HAP-1 (cell line): Measurements from ENCODE around the gene DGKG.

Source experiments
- DNase-seq, 2 experiments: peaks; one replicate each; pipeline ENCODE4 v3.0.0-alpha.2; 2016 to 2020; ENCODE audit warnings: low spot score in 2 of 2
- H3K27me3 ChIP-seq: fragments of 250-450 bp; sonication (Bioruptor Pico); 2 replicates; pipeline ENCODE4 v1.5.1; 2020; ENCODE audit warnings: low read depth, mild to moderate bottlenecking, moderate library complexity
- H3K36me3 ChIP-seq: fragments of 250-450 bp; sonication (Bioruptor Pico); replicated peaks from 2 replicates; pipeline ENCODE4 v1.5.1; 2020; ENCODE audit warnings: mild to moderate bottlenecking
- H3K4me1 ChIP-seq: fragments of 250-450 bp; sonication (Bioruptor Pico); 2 replicates; pipeline ENCODE4 v1.5.1; 2020; ENCODE audit warnings: mild to moderate bottlenecking
- H3K4me3 ChIP-seq: fragments of 250-450 bp; sonication (Bioruptor Pico); 2 replicates; pipeline ENCODE4 v1.5.1; 2020; ENCODE audit warnings: mild to moderate bottlenecking, moderate library complexity
- H3K9me3 ChIP-seq: fragments of 250-450 bp; sonication (Bioruptor Pico); 2 replicates; pipeline ENCODE4 v1.5.1; 2020; ENCODE audit warnings: mild to moderate bottlenecking, moderate library complexity
- in situ Hi-C: fragments of 300-500 bp; cut with MboI; formaldehyde crosslinking; loops from 3 replicates; pipeline ENCODE4 v1.14.3; 2020; ENCODE audit warnings: low sequenced_read_pairs, inconsistent platforms, mixed read lengths

DGKG gene

DNA sequence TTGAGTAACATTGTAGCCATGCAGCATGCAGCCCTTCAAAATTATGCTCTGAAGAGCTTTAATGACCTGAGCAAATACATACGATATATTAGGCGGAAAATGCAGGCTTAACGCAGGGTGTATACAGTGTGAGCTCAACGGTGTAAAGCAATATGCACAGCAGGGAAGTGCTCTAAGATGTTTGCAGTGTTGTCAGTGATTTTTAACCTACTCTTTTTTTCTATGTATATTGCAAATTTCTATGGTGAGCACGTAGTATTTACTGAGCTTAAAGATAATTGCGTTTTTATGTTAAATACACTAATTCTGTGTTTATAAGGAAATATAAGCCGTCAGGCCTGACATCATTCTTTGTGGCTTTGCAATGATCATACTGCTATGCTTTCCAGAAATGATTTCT is 42.1 kb downstream of the DGKG start:
- H3K9me3 ChIP-seq: no peaks in the 10 kb centered on the region
- in situ Hi-C loops: no loop called here
- H3K4me1 ChIP-seq: no peaks in the 10 kb centered on the region
- no peaks in the 10 kb centered on the region for H3K27me3 ChIP-seq
- no peak overlapping the region for H3K4me3 ChIP-seq
- no peaks in the 10 kb centered on the region for H3K36me3 ChIP-seq
- no peak for DNase-seq

DNA sequence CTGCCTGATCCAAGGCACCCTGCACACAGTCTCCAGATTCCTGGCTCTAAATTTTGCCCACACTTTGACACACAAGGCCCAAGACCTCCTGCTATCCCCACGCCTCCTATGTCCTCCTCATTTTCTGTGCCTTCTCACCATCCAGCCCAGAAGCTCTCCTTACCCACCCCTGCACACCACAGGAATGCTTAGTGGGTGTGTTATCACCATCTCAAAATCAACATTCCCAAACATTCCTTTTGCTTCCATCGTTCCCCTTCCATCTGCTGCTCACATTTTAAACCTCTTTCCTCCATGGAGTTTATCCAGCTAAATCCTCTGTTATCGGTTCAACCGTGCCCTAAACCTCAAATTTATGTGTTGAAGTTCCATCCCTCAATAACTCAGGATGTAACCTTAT is 43.9 kb downstream of the DGKG start:
- Histone ChIP-seq H3K27me3 (no peaks in the 10 kb centered on the region), H3K4me3 (no peak overlapping the region), H3K36me3 (no peaks in the 10 kb centered on the region), H3K4me1 (no peaks in the 10 kb centered on the region), H3K9me3 (no peaks in the 10 kb centered on the region)
- in situ Hi-C loops: no loop called here
- DNase-seq: no peak

DNA sequence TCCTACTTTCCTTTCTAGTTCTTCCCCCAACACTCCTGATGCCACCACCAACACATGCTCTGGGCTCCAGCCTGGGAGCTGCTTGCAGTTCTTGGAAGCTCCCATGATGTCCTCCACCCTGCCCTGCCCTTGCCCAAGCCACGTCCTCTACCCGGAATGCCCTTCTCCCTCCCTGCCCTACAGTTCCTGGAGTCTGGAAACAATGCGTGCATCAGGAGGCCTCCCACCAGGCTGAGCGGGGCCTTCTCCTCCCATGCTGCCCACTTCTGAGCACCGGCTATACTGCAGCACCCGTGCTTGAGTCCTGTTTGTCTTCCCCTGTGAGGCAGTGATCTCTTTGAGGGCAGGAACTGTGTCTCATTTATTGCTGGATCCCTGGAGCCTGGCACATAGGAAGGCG is 44.6 kb downstream of the DGKG start:
- H3K4me3 ChIP-seq: no peak overlapping the region
- in situ Hi-C loops: no loop called here
- H3K27me3 ChIP-seq: no peaks in the 10 kb centered on the region
- no peaks in the 10 kb centered on the region for H3K4me1 ChIP-seq
- H3K9me3 ChIP-seq: no peaks in the 10 kb centered on the region
- H3K36me3 ChIP-seq: no peaks in the 10 kb centered on the region
- no peak for DNase-seq

DNA sequence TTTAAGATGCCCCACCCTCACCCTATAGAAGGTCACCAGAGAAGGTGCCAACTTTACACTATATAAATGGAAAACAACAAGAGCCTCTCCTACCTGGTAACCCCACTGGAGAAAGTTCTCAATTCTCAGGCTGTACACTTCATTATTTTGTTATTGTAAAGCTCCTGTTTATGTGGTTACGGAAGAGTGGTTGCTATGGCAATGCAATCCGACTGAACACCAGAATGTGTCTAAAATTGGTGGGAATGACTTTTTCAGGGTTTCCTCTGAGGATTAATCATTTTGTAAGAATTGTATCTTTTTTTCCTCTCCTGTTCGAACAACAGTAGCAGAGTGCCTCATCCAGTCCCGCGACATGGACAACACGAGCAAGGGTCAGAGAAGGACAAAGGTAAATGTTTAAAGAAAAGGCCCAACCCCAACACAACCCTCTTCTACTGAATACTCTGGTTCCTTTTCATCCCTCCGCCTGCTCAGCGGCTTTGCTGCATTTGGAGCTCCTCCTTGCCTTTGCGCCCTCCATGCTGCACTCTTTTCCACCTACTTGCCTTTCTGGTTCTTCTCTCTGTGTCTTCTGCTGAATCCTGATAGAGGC is 45.3 kb downstream of the DGKG start:
- Histone ChIP-seq H3K4me3 (no peak overlapping the region), H3K36me3 (no peaks in the 10 kb centered on the region), H3K9me3 (no peaks in the 10 kb centered on the region), H3K4me1 (no peaks in the 10 kb centered on the region), H3K27me3 (no peaks in the 10 kb centered on the region)
- DNase-seq: no peak
- in situ Hi-C loops: no loop called here

DNA sequence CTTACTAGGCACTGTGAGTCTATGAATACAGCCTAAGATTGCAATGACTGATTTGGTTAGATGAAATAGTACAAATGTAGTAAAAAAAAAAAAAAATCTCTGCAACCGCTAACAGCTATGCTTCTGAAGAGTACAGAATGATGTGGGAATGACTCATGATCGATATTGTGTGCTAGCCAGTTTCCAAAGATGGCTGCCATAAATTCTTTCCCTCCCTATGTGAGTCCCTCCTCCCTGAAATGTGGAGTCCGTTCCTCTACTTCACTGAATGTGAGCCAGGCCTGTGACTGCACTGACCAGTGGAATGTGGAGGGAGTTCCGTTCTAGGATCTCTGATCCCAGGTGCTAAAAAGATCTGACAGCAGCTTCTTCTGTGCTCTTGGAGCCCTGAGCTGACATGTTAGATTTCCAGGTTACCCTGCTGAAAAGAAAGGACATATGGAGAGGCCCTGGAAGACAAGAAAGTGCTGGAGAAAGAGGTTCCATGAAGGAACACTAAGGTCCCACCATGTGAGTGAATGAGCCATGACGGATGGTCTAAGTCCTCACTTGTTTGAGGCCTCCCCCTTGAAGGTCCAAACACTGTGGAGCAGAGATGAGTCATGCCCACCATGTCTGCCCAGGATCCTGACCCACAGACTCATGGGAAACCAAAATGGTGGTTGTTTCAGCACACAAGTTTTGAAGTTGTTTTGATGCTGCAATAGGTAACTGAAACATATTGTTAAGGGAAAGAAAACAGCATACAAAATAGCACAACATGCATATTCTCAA is 46.3 kb downstream of the DGKG start:
- no peaks in the 10 kb centered on the region for H3K36me3 ChIP-seq
- no peaks in the 10 kb centered on the region for H3K4me1 ChIP-seq
- in situ Hi-C loops: no loop called here
- no peak for DNase-seq
- H3K9me3 ChIP-seq: no peaks in the 10 kb centered on the region
- no peak overlapping the region for H3K4me3 ChIP-seq
- H3K27me3 ChIP-seq: no peaks in the 10 kb centered on the region

DNA sequence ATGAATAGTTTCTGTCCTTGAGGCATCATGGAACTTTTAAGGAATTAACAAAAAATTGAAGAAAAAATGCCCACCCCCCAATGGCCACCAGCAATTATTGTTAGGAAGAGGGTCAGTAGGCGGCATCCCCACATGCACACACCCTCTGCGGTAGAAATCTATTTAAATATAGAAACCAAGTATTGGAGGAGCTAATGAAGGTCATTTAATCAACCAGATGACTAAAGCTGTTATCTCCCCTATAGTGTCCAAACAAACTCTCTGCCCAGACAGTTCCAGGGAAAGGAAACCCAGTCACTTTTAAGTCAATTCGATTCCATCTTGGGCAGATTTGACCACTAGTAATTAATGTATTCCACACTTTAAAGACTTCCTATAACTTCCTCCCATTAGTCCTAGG is 47.1 kb downstream of the DGKG start:
- no peak for DNase-seq
- Histone ChIP-seq H3K27me3 (no peaks in the 10 kb centered on the region), H3K36me3 (no peaks in the 10 kb centered on the region), H3K4me1 (no peaks in the 10 kb centered on the region), H3K9me3 (no peaks in the 10 kb centered on the region), H3K4me3 (no peak overlapping the region)
- in situ Hi-C loops: no loop called here

DNA sequence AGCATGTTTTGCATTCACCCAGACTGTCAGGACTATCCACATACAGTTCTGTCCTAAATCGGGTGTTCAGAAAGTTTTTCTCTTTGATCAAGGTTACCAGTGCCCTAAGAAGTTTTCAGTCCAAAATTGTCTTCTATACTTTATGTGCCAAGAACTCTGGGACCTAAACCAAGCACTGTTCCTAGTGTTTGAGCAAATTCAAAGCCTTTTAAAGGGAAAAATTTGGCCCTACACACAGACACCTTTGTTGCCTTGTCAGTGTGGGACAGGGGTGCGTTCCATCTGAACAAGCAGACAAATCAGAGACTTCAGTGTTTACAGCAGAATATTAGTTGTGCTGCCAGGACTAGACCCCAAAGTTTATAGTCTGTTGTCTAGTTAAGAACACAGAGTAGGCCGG is 50.6 kb downstream of the DGKG start:
- Histone ChIP-seq H3K4me3 (no peak overlapping the region), H3K4me1 (no peaks in the 10 kb centered on the region), H3K9me3 (no peaks in the 10 kb centered on the region), H3K36me3 (no peaks in the 10 kb centered on the region), H3K27me3 (no peaks in the 10 kb centered on the region)
- in situ Hi-C loops: no loop called here
- no peak for DNase-seq

DNA sequence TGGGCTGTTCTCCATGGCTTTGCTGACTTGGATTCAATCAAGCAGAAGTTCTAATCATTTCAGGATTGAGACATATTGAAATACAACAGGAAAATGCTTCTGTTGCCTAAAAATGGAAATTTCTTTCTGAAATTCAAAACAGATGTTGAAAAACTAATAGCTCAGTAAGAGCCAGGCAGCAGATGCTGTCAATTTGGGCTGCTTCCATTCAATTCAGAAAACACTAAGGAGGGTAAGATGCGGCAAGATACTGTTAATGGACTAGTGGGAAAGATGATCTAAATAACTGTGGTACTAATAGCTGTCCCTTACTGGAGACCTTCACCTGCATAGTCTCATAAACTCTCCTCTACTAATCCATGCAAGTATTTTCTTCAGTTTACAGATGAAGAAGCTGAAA is 53.5 kb downstream of the DGKG start:
- H3K27me3 ChIP-seq: peaks cover 8% of the 10 kb centered on the region
- H3K36me3 ChIP-seq: no peaks in the 10 kb centered on the region
- H3K4me3 ChIP-seq: no peak overlapping the region
- H3K9me3 ChIP-seq: no peaks in the 10 kb centered on the region
- in situ Hi-C loops: no loop called here
- no peak for DNase-seq
- no peaks in the 10 kb centered on the region for H3K4me1 ChIP-seq

DNA sequence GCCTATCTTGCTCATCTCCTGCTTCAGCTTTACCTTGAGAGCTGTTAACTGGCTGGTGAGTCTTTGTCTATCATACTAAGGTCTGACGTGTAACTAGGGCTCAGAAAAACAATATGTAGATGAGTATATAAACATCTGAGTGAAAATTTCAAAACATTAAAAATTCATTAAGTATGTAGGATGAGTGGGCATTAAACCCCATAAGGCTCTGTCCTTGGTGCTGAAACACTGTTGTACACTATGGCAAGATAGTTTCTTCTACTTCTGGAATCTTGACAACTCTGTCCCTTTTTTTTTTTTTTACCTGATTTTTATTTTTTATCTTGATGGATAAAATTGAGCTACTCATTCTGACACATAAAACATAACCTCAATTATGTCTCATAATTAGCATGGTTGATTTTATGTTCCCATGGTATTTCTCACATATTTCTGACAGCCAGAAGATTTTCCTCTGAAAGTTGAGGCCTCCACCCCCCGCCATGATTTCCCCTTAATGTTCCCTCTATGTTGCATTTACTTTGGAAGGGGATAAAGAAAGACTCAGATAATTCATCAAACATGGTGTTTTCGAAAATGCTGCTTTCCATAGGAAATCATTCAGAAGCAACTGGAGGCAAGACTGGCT is 54.3 kb downstream of the DGKG start:
- Histone ChIP-seq H3K36me3 (no peaks in the 10 kb centered on the region), H3K4me1 (no peaks in the 10 kb centered on the region), H3K4me3 (no peak overlapping the region), H3K9me3 (no peaks in the 10 kb centered on the region), H3K27me3 (peaks cover 8% of the 10 kb centered on the region)
- in situ Hi-C loops: no loop called here
- DNase-seq: peak; percentile 6 to 56

DNA sequence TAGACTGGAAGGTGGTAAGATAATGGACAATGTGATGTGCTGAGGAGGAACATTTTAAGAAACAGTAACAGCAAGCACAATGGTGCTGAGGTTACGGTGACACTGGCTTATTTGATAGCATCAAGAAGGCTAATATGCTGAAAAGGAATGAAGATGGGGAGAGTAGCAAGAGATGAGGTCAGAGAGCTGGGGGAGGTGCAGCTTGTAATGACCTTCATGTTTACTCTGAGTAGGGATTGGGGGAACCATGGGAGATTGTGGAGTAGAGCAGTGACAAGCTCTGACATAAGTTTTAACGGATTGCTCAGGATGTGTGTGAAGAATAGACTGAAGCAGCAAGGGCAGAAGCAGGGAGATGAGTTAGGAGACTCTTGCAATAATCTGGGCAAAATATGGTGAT is 56.7 kb downstream of the DGKG start:
- no peaks in the 10 kb centered on the region for H3K9me3 ChIP-seq
- no peaks in the 10 kb centered on the region for H3K36me3 ChIP-seq
- peaks cover 8% of the 10 kb centered on the region for H3K27me3 ChIP-seq
- no peak for DNase-seq
- H3K4me3 ChIP-seq: no peak overlapping the region
- H3K4me1 ChIP-seq: no peaks in the 10 kb centered on the region
- in situ Hi-C loops: no loop called here

DNA sequence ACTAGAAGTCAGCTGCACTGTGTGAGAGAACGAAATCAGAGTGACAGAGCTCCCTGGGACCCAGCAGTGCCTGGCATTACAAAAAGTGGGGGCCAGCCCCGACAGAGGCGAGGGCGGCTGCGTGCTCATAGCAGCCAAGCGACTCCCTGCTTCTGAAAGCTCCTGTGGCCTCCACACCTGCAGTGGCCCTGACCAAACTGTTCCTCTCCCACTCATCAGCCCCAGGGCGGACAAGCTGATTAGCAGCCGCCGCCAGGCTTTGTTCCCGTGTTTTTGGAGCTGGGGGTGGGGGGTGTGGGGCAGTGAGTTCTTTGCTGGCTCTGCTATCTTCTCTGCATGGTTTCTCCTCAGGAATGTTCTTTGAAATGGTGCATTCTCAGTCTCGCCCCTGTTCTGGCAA is 58.1 kb downstream of the DGKG start:
- H3K4me3 ChIP-seq: no peak overlapping the region
- no peak for DNase-seq
- in situ Hi-C loops: no loop called here
- no peaks in the 10 kb centered on the region for H3K4me1 ChIP-seq
- no peaks in the 10 kb centered on the region for H3K36me3 ChIP-seq
- peaks cover 11% of the 10 kb centered on the region for H3K27me3 ChIP-seq
- H3K9me3 ChIP-seq: no peaks in the 10 kb centered on the region

DNA sequence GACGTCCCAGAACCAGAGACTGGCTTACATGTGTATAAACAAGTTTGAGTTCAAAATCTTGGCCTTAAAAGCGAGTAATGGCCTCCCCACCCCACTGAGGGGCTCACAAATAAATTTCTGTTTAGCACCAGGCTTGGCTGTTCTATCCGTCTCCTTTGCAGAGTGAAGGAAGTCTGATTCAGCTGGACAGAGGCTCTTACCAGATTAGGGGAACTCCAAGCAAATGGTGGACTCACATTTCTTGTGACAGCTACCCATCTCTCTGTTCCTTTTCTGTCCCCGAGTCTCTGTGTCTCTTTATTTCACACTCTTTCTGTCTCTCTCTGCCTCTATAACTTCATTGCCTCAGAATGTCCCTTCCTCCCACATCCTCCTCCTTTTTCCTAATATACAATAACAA is 62.7 kb downstream of the DGKG start:
- no peak for DNase-seq
- H3K27me3 ChIP-seq: peaks cover 8% of the 10 kb centered on the region
- H3K4me3 ChIP-seq: no peak overlapping the region

DNA sequence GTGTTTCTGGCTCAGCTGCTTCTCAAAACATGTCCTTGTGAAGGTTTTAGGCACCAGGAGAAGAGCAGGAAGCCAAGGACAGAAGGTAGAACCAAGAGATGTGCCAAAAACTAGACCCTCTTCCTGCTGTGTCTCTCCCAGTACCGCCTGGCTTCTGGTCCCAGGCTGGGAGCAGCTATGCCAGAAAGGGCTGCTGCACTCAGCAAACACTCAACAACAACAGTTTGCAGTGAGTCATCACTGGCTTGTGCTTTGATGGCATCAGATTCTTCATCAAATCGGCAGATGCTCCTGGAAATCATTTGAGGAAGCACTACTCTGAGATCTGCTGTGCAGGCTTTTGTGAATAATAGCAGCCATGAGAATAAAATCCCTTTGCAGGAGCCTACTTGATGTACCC is 63.2 kb downstream of the DGKG start:
- H3K4me3 ChIP-seq: no peak overlapping the region
- in situ Hi-C loops: no loop called here
- peaks cover 3% of the 10 kb centered on the region; the same call in 1 of the 2 replicates for H3K27me3 ChIP-seq
- no peaks in the 10 kb centered on the region for H3K9me3 ChIP-seq
- no peak for DNase-seq
- H3K36me3 ChIP-seq: no peaks in the 10 kb centered on the region
- H3K4me1 ChIP-seq: no peaks in the 10 kb centered on the region

More for the DNA sequence above, 62.7 kb downstream of the DGKG start:
- in situ Hi-C loops: no loop called here
- H3K9me3 ChIP-seq: no peaks in the 10 kb centered on the region
- H3K4me1 ChIP-seq: no peaks in the 10 kb centered on the region
- no peaks in the 10 kb centered on the region for H3K36me3 ChIP-seq

DNA sequence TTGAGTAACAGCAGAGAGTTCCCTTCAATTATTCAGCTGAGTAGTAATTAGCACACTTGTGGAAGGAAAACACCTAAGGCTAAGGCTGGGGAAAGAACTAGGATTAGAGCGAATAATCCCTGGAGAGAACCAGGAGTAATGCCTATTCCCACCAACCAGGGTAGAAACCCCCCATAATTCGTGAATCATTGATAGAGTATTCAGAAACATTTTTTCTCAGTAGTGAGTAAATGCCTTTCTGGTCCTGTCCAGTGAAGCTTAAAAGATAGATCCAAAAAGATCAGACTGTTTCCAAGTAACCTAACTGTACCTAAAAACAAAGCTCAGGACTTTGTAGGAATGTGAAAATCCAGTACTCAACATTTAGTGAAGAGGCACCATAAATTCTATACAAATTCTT is 71.2 kb downstream of the DGKG start:
- in situ Hi-C loops: no loop called here
- H3K36me3 ChIP-seq: no peaks in the 10 kb centered on the region
- H3K9me3 ChIP-seq: no peaks in the 10 kb centered on the region
- H3K4me1 ChIP-seq: no peaks in the 10 kb centered on the region
- H3K27me3 ChIP-seq: peaks cover 6% of the 10 kb centered on the region
- DNase-seq: no peak
- no peak overlapping the region for H3K4me3 ChIP-seq
